Activated CD4-positive, alpha-beta T cell treated with anti-CD3 and anti-CD28 coated beads for 4 hours (primary cell): ENCODE measurements around the gene ADARB2.
"Not testable (repeated sequence)": the region's sequence is repeated elsewhere in the genome, so short reads cannot be mapped to it uniquely, and the experiment has no call there.

Experiments used
- DNase-seq, 2 donors: peaks; one replicate each; pipeline ENCODE4 v3.0.0-alpha.2; 2020

Gene ADARB2

DNA sequence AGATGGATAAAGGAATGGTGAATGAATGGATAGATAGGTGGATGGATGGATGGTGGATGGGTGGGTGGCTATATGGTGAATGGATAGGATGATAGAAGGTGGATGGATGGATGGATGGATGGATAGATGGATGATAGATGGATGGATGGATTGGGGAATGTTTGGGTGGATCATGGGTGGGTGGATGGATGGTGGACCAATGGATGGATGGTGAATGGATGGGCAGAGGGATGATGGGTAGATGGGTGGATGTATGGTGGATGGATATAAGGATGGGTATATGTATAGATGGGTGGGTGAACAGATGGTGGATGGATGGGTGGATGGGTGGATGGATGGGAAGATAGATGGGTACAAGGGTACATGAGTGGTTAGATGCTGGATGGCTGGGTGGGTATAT is 322.4 kb downstream of the ADARB2 start:
- DNase-seq, result no peak

DNA sequence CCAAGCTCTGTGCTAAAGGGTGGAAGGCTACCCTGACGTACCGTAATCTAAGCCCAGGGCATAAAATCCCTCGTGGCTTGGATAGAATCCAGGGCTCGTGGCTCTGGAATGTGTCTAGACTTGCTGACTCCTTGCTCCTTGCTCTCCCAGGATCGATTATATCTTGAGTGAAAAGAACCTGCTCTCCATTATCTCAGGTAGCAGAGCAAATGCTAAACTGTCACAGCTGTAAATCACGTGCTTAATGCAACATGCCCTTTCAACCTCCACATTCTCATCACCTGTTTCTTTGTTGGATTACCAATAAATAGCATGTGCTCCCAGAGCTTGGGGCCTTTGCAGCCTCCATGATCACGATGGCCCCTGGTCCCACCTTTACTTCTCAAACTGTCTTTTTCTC is 323.0 kb downstream of the ADARB2 start:
- DNase-seq, result not testable (repeated sequence)

GRCh38 chr10:1413823-1414222 is 323.5 kb downstream of the ADARB2 start:
- no peak for DNase-seq

GRCh38 chr10:1413256-1413655 is 324.1 kb downstream of the ADARB2 start:
- DNase-seq, result no peak

DNA sequence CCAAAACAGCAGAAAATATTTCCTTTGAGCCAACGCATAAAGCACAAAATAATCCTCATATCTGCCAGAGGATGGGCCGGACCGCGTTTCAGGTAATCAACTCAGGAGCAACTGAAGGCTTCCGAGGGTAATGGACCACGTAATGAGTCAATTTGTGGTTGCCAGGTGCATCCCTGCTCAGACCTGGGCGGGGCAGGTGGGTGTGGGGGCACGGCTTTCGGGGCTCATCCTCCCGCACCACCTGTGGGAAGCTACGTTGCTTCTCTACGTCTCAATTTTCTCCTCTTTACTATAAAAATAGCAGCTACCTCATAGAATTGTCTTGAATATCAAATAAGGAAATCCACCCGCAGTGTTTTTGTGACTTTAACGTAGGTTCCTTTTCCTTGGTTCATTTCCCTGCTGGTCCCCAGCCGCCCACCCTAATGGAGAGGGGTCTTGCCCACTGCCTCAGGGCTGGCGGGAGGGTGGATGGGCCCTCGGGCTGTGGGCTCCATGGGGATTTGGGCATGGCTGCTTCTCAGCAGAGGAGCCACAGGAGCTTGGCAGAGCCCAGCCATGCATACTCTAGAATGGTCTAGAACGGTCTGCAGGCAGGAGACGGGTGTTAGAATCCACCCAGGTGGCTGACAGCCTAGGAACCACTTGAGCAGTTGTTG is 324.7 kb downstream of the ADARB2 start:
- no peak for DNase-seq

DNA sequence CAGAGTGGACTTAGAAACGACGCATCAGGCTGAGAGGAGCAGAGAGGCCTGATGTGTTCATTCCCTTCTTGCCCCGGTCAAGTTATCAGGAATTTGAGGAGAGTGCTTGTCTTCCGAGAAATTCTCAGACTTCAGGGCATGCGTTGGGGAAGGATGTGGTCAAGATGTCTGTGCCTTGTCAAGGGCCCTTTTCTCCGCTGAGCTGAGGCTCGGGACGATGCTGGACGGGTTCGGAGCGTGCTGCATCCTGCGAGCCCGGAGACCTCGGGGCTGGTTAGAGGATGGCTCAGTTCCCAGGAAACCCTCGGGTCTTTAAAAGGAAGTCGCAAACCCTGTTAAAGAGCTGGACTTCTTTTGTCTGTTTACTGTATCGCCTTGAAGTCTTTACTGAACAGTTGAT is 325.4 kb downstream of the ADARB2 start:
- no peak for DNase-seq

- DNase-seq, result no peak
Observed at GRCh38 chr10:1411451-1411850, 325.9 kb downstream of the ADARB2 start.

- DNase-seq, result no peak
Observed at GRCh38 chr10:1410469-1411395, 326.6 kb downstream of the ADARB2 start.

GRCh38 chr10:1410032-1410431 is 327.3 kb downstream of the ADARB2 start:
- DNase-seq, result no peak

DNA sequence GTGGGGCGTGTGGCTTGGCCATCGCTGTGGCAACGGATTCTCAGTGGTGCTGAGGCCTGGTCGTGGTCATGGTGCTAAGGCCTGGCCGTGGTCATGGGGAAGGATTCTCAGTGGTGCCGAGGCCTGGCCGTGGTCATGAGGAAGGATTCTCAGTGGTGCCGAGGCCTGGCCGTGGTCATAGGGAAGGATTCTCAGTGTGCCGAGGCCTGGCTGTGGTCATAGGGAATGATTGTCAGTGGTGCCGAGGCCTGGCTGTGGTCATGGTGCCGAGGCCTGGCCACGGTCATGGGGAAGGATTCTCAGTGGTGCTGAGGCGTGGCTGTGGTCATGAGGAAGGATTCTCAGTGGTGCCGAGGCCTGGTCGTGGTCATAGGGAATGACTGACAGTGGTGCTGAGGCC is 327.9 kb downstream of the ADARB2 start:
- DNase-seq, result no peak

DNA sequence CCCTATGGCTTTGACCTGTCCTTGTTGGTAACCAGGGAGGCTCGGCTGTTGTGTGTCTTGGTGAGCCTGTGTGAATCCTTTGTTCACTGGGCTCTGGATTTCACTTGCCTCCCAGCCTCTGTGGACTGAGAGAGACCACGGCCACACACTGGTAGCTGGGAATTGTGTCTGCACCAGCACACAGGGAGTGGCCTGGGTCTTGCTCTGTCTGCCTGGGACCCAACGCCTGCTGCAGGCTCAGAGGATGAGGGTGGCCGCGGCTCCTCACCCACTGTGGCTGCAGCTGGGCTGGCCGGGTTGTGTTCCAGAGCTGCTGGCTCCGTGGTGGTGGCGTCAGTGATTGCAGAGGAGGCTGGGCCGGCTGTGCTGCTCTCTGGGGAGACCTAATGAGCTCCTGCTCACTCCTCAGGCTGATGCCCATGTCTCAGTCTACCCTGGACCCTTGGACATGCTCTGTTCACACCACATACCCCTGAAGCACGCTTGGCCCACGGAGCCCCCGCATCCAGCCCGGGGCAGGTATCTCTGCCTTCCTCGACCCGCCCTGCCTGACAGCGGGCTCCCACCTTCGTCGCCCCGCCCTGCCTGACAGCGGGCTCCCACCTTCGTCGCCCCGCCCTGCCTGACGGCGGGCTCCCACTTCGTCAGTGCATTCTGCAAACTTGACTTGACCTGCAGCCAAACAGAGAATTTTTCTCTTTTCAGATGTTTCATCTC is 328.5 kb downstream of the ADARB2 start:
- no peak for DNase-seq

DNA sequence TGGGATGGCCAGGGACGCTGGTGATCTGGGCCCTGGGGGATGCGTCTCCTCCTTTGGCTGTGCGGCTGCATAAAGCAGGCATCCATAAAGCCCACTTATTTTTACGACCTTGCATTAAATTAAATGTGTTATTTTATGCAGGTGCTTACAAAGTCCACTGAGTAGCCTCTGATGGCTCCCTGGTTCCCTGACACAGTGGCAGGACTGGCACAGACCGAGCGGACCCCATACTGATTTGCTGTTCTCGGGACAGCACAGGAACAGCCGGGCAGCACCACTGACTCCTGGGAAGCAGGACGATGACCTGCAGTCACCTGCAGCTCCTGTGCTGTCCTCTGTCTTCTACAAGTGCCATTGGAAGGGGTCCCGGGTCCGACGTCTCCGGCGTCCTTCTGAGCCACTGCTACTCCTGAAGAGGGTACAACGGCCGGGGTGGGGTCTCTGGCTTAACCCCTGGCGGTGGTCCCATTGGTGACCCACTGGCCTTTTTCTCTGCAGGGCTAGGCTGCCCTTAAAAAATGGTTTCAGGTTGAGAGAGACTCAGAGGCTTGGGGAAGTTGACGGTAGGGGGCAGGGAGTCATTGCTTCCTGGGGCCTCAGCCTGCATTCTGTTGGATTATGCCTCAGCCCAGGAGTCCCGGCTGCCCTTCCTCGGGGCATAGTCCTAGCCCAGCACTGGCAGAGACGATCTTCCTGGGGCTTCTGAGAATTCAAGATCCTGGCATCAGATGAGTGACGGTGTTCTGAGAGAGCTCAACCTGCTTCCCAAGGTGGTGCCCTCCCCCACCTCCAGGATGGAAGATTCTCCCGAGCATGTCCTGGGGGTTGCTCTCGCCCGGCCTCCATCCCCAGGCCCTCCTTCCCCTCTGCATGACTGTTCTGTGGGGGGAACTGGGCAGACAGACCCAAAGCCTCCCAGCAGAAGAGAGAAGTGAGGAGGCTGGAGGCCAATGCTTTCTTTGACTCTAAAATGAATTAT is 330.1 kb downstream of the ADARB2 start:
- no peak for DNase-seq

- no peak for DNase-seq
Observed at GRCh38 chr10:1406132-1406966, 331.0 kb downstream of the ADARB2 start.

DNA sequence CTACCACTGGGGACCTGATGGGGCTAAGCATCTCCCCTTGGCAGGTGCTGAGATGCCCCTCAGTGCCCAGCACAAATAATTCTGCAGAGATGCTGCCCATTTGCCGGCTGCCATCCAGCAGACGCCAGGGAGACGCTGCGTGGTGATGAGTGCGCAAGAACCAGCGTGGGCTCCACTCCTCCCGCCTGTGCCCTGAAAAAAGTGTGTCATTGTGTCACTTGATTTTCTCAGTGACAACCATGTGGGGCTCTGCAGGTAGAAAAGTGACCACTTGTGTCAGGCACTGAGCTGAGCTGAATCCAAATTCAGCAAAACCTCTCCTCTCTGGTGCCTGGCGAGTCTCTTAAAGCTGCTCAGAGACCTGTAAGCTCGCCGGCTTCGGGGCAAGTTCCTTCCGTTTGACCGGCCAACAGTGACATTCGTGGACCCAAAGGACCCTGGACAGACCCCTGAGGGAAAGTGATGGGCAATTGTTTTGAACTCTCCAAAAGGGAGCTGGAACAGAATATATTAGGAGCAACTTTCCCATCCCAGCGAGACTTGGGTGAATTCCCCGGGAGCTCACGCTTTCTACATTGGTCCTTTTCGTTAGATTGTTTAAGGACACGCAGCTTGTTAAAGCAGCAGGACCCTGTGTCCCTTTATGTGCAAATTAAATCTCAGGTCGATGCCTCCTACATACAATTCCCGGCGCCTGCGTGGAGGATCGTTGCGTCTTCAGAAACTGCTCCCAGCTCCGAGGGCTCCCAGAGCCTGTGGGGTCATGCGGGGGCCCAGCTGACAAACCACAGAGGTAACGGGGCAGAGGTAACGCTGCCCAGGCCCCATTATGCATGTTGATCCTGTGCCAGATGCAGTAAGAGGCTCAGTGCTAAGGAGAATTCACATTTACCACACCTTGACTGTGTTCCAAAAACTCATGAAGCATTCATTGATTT is 332.7 kb downstream of the ADARB2 start:
- DNase-seq, result no peak

GRCh38 chr10:1403508-1404322 is 333.6 kb downstream of the ADARB2 start:
- no peak for DNase-seq

- DNase-seq, result no peak
Observed at GRCh38 chr10:1402816-1403507, 334.4 kb downstream of the ADARB2 start.

DNA sequence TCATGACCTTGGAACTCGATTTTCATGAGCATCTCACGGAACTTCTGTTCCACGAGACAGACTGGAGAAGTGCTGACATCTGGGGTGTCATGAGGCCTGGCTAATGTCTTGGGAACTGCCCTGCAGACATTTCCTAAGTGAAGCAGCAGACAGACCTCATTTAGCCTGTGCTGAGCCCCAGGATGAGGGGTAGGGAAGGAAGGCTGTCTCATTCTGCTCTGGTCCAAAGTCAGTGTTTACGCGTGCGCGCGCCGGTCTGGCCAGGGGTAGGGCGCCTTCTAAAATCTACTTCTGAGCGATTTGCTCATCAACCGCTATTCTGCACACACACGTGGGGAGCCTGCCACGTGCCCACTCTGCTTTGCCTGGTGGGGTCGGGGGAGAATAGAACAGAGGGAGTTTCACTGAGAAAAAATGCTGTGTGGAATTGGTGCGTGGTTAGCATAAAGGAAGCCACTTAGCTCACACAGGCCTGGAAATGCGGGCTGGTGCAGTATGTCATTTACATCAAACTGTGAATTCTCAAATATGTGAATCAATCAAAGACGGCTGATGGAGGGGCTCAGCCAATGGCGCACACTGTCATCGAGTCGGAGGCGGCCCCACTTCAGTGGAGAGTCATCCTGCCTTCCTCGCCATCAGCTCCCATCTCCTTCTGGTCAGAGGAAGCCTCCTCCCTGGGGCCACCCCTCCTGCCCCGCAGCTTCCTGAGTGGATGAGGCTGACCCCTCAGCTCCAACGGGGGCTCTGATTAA is 335.1 kb downstream of the ADARB2 start:
- DNase-seq, result no peak
